GM21737 (cell line): Measurements from ENCODE around the gene PSMB8.

ENCODE experiments used
- ATAC-seq: cut with Tn5 transposase; IDR thresholded peaks from one replicate; pipeline ENCODE4 v1.9.1; 2021; ENCODE audit warnings: mild to moderate bottlenecking, moderate library complexity; ENCODE audit not compliant: unreplicated experiment

The PSMB8 gene

GRCh38 chr6:32857156-32857891, 13.5 kb upstream of the PSMB8 start:
- no peak for ATAC-seq

GRCh38 chr6:32855467-32856174, 11.8 kb upstream of the PSMB8 start:
- no peak for ATAC-seq

GRCh38 chr6:32854376-32855178, 10.7 kb upstream of the PSMB8 start:
- peak; percentile 19 for ATAC-seq

- peak; percentile 81 for ATAC-seq
These were observed 9.9 kb upstream of the PSMB8 start, which contains the start of the genes PSMB9 and TAP1 for GRCh38 chr6:32853541-32854375. Gene PSMB9, plus strand, starts transcription at chr6:32854192. Its CDS starts 38 bp downstream, at chr6:32854230. Gene TAP1, minus strand, starts transcription at chr6:32853704. Its CDS starts 68 bp downstream, at chr6:32853636.

GRCh38 chr6:32852844-32853540, 9.1 kb upstream of the PSMB8 start:
- ATAC-seq: peak; percentile 10

- ATAC-seq: no peak
These were observed 8.4 kb upstream of the PSMB8 start for GRCh38 chr6:32852018-32852843.

GRCh38 chr6:32851025-32851424, 7.2 kb upstream of the PSMB8 start:
- no peak for ATAC-seq

- ATAC-seq: no peak
These were observed 5.3 kb upstream of the PSMB8 start for GRCh38 chr6:32849126-32849525.

- ATAC-seq: no peak
These were observed 3.9 kb upstream of the PSMB8 start for GRCh38 chr6:32847795-32848194.

- ATAC-seq: no peak
These were observed 3.2 kb upstream of the PSMB8 start for GRCh38 chr6:32847004-32847403.

- no peak for ATAC-seq
These were observed 1.6 kb upstream of the PSMB8 start for GRCh38 chr6:32845384-32845884.

GRCh38 chr6:32844839-32845383, 1.1 kb upstream of the PSMB8 start:
- no peak for ATAC-seq

- ATAC-seq: no peak
These were observed 392 bp downstream of the PSMB8 start for GRCh38 chr6:32843331-32843978.

- ATAC-seq: no peak
These were observed 1.2 kb downstream of the PSMB8 start for GRCh38 chr6:32842690-32843089.

GRCh38 chr6:32842021-32842650, 1.7 kb downstream of the PSMB8 start:
- no peak for ATAC-seq

GRCh38 chr6:32840604-32841246, 3.1 kb downstream of the PSMB8 start:
- no peak for ATAC-seq

GRCh38 chr6:32839356-32839755, 4.5 kb downstream of the PSMB8 start:
- ATAC-seq: no peak
